Gastrocnemius medialis (tissue), 4 donors: Measurements from ENCODE around the gene PBOV1. TPM values are rescaled to one million over a fixed set of nuclear protein-coding genes. Genes with fewer than 3 reads are reported as not detected.

Experiments used
- ATAC-seq, 2 donors: fragments of 150-250 bp; one replicate each; pipeline ENCODE4 v1.9.1; 2016
- DNase-seq, 2 donors: peaks; one replicate each; pipeline ENCODE4 v3.0.0-alpha.2; 2019
- H3K27ac ChIP-seq, 4 donors: fragments of 200-600 bp; sonication (generic); 1 replicate in 1 of 4; 2 replicates in 3 of 4; pipeline ENCODE4 v1.5.1; 2016 to 2018; ENCODE audit warnings: mild to moderate bottlenecking in 2 of 4, moderate library complexity in 1 of 4
- H3K27me3 ChIP-seq, 3 donors: fragments of 200-600 bp; sonication (generic) in 2 of 3; 1 replicate in 1 of 3; 2 replicates in 2 of 3; pipeline versions ENCODE4 v1.5.1 to v1.6.0; 2016 to 2019; ENCODE audit warnings: mild to moderate bottlenecking in 1 of 3, moderate library complexity in 1 of 3
- H3K36me3 ChIP-seq, 2 donors: fragments of 200-600 bp; sonication (generic) in 1 of 2; one replicate each; pipeline ENCODE4 v1.5.1; 2017 to 2018
- H3K4me1 ChIP-seq, 2 donors: fragments of 200-600 bp; sonication (generic) in 1 of 2; one replicate each; pipeline ENCODE4 v1.5.1; 2016 to 2017; ENCODE audit warnings: mild to moderate bottlenecking in 2 of 2
- H3K4me3 ChIP-seq, 4 donors: fragments of 200-600 bp; sonication (generic) in 3 of 4; 1 replicate in 1 of 4; 2 replicates in 3 of 4; pipeline ENCODE4 v1.5.1; 2016 to 2019; ENCODE audit warnings: mild to moderate bottlenecking in 2 of 4
- H3K9me3 ChIP-seq, 3 donors: fragments of 200-600 bp; sonication (generic) in 2 of 3; 1 replicate in 1 of 3; 2 replicates in 2 of 3; pipeline ENCODE4 v1.5.1; 2016 to 2019
- CTCF ChIP-seq, 5 experiments: fragments of 450-650 bp in 3 of 5; fragments of 200-600 bp in 2 of 5; sonication (generic) in 2 of 5; IDR thresholded peaks in 4 of 5; conservative IDR thresholded peaks in 1 of 5; 1 replicate in 4 of 5; 2 replicates in 1 of 5; pipeline ENCODE4 v1.5.1; 2016 to 2019; ENCODE audit warnings: antibody characterized with exemption in 5 of 5, mild to moderate bottlenecking in 3 of 5, moderate library complexity in 3 of 5
- POLR2A ChIP-seq, 2 donors: fragments of 450-650 bp; IDR thresholded peaks; one replicate each; pipeline ENCODE4 v1.6.1; 2017; ENCODE audit warnings: antibody characterized with exemption in 2 of 2, mild to moderate bottlenecking in 2 of 2, moderate library complexity in 2 of 2
- in situ Hi-C, 4 donors: fragments of 200-750 bp; cut with MboI; loops; one replicate each; pipeline versions ENCODE4 v1.15.0 to v1.8.0; 2017; ENCODE audit warnings: low sequenced_read_pairs in 4 of 4
- intact Hi-C: fragments of 100-400 bp; cut with DNase I; formaldehyde crosslinking; loops from one replicate; pipeline ENCODE4 v1.15.1; 2023; ENCODE audit warnings: low total_unique reads
- total RNA-seq, 4 donors: library from RNA; depleted of rRNA; stranded (reverse); fragments of >200 nt; gene quantifications; one replicate each; pipeline versions ENCODE4 v1.1.0 to v1.2.3, GENCODE V29; 2016

Gene PBOV1
- total RNA-seq = not detected

DNA sequence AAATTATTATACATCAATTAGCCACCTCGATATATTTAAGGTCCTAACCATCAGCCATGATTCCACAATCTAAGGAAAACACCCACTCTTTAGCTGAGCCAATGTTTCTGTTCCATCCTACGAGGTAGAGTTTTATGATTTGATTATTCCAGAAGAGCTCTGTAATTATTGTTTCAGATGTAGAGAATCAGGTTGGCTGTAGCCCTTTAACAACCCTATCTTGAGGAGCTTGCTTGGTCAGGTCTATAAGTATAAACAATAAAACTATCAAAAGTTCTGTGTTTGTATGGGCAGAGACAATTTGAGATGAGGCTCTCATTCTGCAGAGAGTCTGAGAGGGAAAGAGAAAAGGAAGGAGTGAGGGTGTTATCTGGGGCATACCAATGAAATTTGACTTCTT is at the start of gene PBOV1:
PBOV1 (minus strand) TSS at position 43 of the 400 bp plus-strand sequence. CDS start 96 bp downstream, outside the sequence.
- in situ Hi-C loops = no loop called here
- ATAC-seq = no peak

DNA sequence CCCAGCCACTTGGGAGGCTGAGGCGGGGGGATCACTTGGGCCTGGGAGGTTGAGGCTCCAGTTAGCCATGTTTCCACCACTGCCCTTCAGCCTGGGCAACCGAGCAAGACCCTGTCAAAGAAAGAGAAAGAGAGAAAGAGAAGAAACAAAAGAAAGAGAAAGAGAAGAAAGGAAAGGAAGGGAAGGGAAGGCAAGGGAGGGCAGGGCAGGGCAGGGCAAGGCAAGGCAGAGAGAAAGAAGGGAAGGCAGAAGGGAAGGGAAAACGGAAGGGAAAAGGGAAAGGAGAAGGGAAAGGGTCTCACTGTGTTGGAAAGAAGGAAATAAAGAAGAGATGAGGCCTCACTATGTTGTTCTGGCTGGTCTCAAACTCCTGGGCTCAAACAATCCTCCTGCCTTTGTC is 47.8 kb upstream of the PBOV1 start:
- H3K9me3 ChIP-seq = no peaks in the 10 kb centered on the region
- no peaks in the 10 kb centered on the region for H3K4me1 ChIP-seq
- ATAC-seq (no peak), DNase-seq (no peak)
- no peaks in the 10 kb centered on the region for H3K36me3 ChIP-seq
- H3K27ac ChIP-seq = no peak overlapping the region
- TF ChIP-seq CTCF (IDR thresholded peaks at IDR 0.05 in 4 of 5, conservative IDR thresholded peaks at IDR 0.05 in 1 of 5) = no peak
- no peak for TF ChIP-seq POLR2A (IDR thresholded peaks at IDR 0.05)
- in situ Hi-C loops = no loop called here
- H3K27me3 ChIP-seq = no peaks in the 10 kb centered on the region
- intact Hi-C loops = no loop called here
- H3K4me3 ChIP-seq = no peak overlapping the region

More for the DNA sequence above, at the start of gene PBOV1:
- Histone ChIP-seq H3K9me3 (peaks cover 0 to 2% (median 0%) of the 10 kb centered on the region in 3 donors), H3K4me1 (no peaks in the 10 kb centered on the region), H3K27ac (no peak within 1 kb of the TSS), H3K27me3 (no peaks in the 10 kb centered on the region), H3K36me3 (no peaks in the 10 kb centered on the region), H3K4me3 (no peak within 1 kb of the TSS)
- TF ChIP-seq CTCF (IDR thresholded peaks at IDR 0.05 in 4 of 5, conservative IDR thresholded peaks at IDR 0.05 in 1 of 5) = no peak
- TF ChIP-seq POLR2A (IDR thresholded peaks at IDR 0.05) = no peak
- DNase-seq = no peak
- intact Hi-C loops = no loop called here

DNA sequence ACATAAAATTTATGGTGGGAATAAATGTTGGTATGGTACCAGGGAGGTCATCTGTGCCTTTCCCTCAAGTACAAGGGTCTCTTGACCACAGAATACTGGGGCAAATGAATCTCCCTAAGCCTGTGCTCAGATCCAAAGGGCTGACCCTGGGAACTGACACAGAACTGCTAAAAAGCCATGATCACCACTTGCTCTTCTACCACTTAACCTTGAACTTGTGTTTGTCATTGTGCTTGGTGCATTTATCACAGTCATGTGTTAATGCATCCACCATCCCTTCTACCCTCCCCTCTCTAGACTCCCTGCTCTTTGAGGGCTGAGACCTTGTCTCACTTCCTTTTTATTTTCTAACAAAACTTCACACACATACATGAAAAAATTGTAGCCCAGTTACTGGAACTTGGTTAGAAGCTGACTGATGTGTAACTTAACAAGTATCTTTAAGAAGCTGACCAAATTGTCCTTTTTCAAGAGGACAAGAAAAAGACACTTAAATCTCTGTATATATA is 46.1 kb upstream of the PBOV1 start:
- ATAC-seq (no peak), DNase-seq (no peak)
- H3K9me3 ChIP-seq = no peaks in the 10 kb centered on the region
- H3K36me3 ChIP-seq = no peaks in the 10 kb centered on the region
- H3K27me3 ChIP-seq = no peaks in the 10 kb centered on the region
- in situ Hi-C loops = no loop called here
- intact Hi-C loops = no loop called here
- H3K4me3 ChIP-seq = no peak overlapping the region
- no peak for TF ChIP-seq CTCF (IDR thresholded peaks at IDR 0.05 in 4 of 5, conservative IDR thresholded peaks at IDR 0.05 in 1 of 5)
- no peak for TF ChIP-seq POLR2A (IDR thresholded peaks at IDR 0.05)
- H3K4me1 ChIP-seq = no peaks in the 10 kb centered on the region
- H3K27ac ChIP-seq = no peak overlapping the region

DNA sequence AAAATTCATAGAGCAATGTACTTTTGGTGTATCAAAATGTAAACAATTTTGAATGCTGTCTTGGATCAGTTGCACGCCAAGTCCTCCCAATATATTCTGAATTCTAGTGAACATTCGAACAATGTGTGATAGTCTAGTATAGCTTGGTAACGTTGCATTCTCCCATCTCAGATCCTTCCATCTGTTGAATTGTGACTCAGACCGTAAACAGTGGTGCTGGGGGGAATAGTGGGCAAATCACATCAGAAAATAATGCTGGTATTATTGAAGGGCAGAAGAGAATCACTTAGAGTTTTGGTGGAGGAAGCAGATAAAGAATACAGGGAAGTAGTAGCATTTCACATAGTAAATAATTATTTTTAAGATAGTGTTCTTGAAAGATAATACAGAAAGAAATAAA is 45.7 kb upstream of the PBOV1 start:
- Histone ChIP-seq H3K36me3 (no peaks in the 10 kb centered on the region), H3K27ac (no peak overlapping the region), H3K27me3 (no peaks in the 10 kb centered on the region), H3K9me3 (no peaks in the 10 kb centered on the region), H3K4me1 (no peaks in the 10 kb centered on the region), H3K4me3 (no peak overlapping the region)
- ATAC-seq = no peak
- in situ Hi-C loops (no loop called here), intact Hi-C loops (no loop called here)
- DNase-seq = no peak
- TF ChIP-seq CTCF (IDR thresholded peaks at IDR 0.05 in 4 of 5, conservative IDR thresholded peaks at IDR 0.05 in 1 of 5) = no peak
- TF ChIP-seq POLR2A (IDR thresholded peaks at IDR 0.05) = no peak
